Measurements from ENCODE around the gene DCC. TPM values are rescaled to one million over a fixed set of nuclear protein-coding genes. Genes with fewer than 3 reads are reported as not detected.

DCC gene
- polyA plus RNA-seq, 1 experiment = 0.67 TPM

GRCh38 chr18:53417003-53417402, 1077.0 kb downstream of the DCC start:
- no peak for DNase-seq (ENCODE audit: low read depth, low spot score)
- Histone ChIP-seq H3K27me3 (ENCODE audit: control insufficient read depth, insufficient read depth, low read length) (no peaks in the 10 kb centered on the region), H3K27ac (ENCODE audit: low read depth, low read length) (no peak overlapping the region), H3K9me3 (ENCODE audit: control insufficient read depth, insufficient read depth, low read length) (no peaks in the 10 kb centered on the region), H3K4me3 (ENCODE audit: low read depth, low read length) (no peak overlapping the region)
- TF ChIP-seq CTCF (IDR thresholded peaks at IDR 0.05; ENCODE audit: low read depth, low read length) = no peak
- POLR2A ChIA-PET = no interaction called here
- CTCF ChIA-PET = interaction anchor here (0.5 kb wide), 1 partner anchor 705 kb away, joined by 4 read pairs; no protein-coding TSS in a partner anchor

- H3K27ac ChIP-seq (ENCODE audit: low read depth, low read length) = no peak overlapping the region
- DNase-seq (ENCODE audit: low read depth, low spot score) = no peak
- CTCF ChIA-PET = no interaction called here
- POLR2A ChIA-PET = no interaction called here
- H3K27me3 ChIP-seq (ENCODE audit: control insufficient read depth, insufficient read depth, low read length) = no peaks in the 10 kb centered on the region
- no peak overlapping the region for H3K4me3 ChIP-seq (ENCODE audit: low read depth, low read length)
- no peak for TF ChIP-seq CTCF (IDR thresholded peaks at IDR 0.05; ENCODE audit: low read depth, low read length)
- H3K9me3 ChIP-seq (ENCODE audit: control insufficient read depth, insufficient read depth, low read length) = no peaks in the 10 kb centered on the region; the same call in 1 of the 2 replicates
Observed at GRCh38 chr18:53421869-53422268, 1081.9 kb downstream of the DCC start.

GRCh38 chr18:53422896-53423295, 1082.9 kb downstream of the DCC start:
- POLR2A ChIA-PET = no interaction called here
- Histone ChIP-seq H3K9me3 (ENCODE audit: control insufficient read depth, insufficient read depth, low read length) (no peaks in the 10 kb centered on the region; the same call in 1 of the 2 replicates), H3K27me3 (ENCODE audit: control insufficient read depth, insufficient read depth, low read length) (no peaks in the 10 kb centered on the region), H3K27ac (ENCODE audit: low read depth, low read length) (no peak overlapping the region), H3K4me3 (ENCODE audit: low read depth, low read length) (no peak overlapping the region)
- CTCF ChIA-PET = no interaction called here
- DNase-seq (ENCODE audit: low read depth, low spot score) = no peak
- TF ChIP-seq CTCF (IDR thresholded peaks at IDR 0.05; ENCODE audit: low read depth, low read length) = no peak

GRCh38 chr18:53426666-53427184, 1086.7 kb downstream of the DCC start:
- no peaks in the 10 kb centered on the region; the same call in 1 of the 2 replicates for H3K9me3 ChIP-seq (ENCODE audit: control insufficient read depth, insufficient read depth, low read length)
- H3K27ac ChIP-seq (ENCODE audit: low read depth, low read length) = no peak overlapping the region
- no peak overlapping the region for H3K4me3 ChIP-seq (ENCODE audit: low read depth, low read length)
- no peak for TF ChIP-seq CTCF (IDR thresholded peaks at IDR 0.05; ENCODE audit: low read depth, low read length)
- no peak for DNase-seq (ENCODE audit: low read depth, low spot score)
- ChIA-PET CTCF (no interaction called here), POLR2A (no interaction called here)
- no peaks in the 10 kb centered on the region for H3K27me3 ChIP-seq (ENCODE audit: control insufficient read depth, insufficient read depth, low read length)

GRCh38 chr18:53441761-53442414, 1101.9 kb downstream of the DCC start:
- H3K4me3 ChIP-seq (ENCODE audit: low read depth, low read length) = no peak overlapping the region
- peaks cover 7% of the 10 kb centered on the region for H3K9me3 ChIP-seq (ENCODE audit: control insufficient read depth, insufficient read depth, low read length)
- no peak overlapping the region for H3K27ac ChIP-seq (ENCODE audit: low read depth, low read length)
- DNase-seq (ENCODE audit: low read depth, low spot score) = no peak
- no peaks in the 10 kb centered on the region for H3K27me3 ChIP-seq (ENCODE audit: control insufficient read depth, insufficient read depth, low read length)
- no peak for TF ChIP-seq CTCF (IDR thresholded peaks at IDR 0.05; ENCODE audit: low read depth, low read length)
- POLR2A ChIA-PET = no interaction called here
- CTCF ChIA-PET = no interaction called here

Measured in AG04450 (cell line).